Stimulated activated naive B cell treated with anti-CD40 and anti-IgM and Interleukin-4, amounts not matched to agents 10 μg/mL and 1 μg/mL and 100 μg/mL, for 72 hours (primary cell): ENCODE data around the gene HTR1E.
"Not testable (repeated sequence)": the region's sequence is repeated elsewhere in the genome, so short reads cannot be mapped to it uniquely, and the experiment has no call there.

Experiments
- ATAC-seq, 2 donors: fragments of 150-1000 bp; cut with Tn5 transposase; replicated peaks; 2 replicates each; pipeline ENCODE4 v1.10.0; 2021; ENCODE audit warnings: moderate library complexity in 1 of 2
- DNase-seq: peaks from one replicate; pipeline ENCODE4 v3.0.0; 2021
- H3K27ac Mint-ChIP-seq: one replicate; pipeline ENCODE4 v1.8.0; 2022; ENCODE audit warnings: mild to moderate bottlenecking, mixed read lengths
- H3K27me3 Mint-ChIP-seq, 2 donors: one replicate each; pipeline ENCODE4 v1.8.0; 2022; ENCODE audit warnings: mixed read lengths in 2 of 2
- H3K36me3 Mint-ChIP-seq, 2 donors: one replicate each; pipeline ENCODE4 v1.8.0; 2022; ENCODE audit warnings: mixed read lengths in 2 of 2, mild to moderate bottlenecking in 1 of 2
- H3K4me1 Mint-ChIP-seq, 2 donors: one replicate each; pipeline ENCODE4 v1.8.0; 2022; ENCODE audit warnings: mixed read lengths in 2 of 2, mild to moderate bottlenecking in 1 of 2
- H3K4me3 Mint-ChIP-seq, 2 donors: one replicate each; pipeline ENCODE4 v1.8.0; 2022; ENCODE audit warnings: mild to moderate bottlenecking in 2 of 2, mixed read lengths in 2 of 2, moderate library complexity in 1 of 2
- H3K9me3 Mint-ChIP-seq, 2 donors: one replicate each; pipeline ENCODE4 v1.8.0; 2022; ENCODE audit warnings: mixed read lengths in 2 of 2, mild to moderate bottlenecking in 1 of 2

Gene HTR1E, protein sequence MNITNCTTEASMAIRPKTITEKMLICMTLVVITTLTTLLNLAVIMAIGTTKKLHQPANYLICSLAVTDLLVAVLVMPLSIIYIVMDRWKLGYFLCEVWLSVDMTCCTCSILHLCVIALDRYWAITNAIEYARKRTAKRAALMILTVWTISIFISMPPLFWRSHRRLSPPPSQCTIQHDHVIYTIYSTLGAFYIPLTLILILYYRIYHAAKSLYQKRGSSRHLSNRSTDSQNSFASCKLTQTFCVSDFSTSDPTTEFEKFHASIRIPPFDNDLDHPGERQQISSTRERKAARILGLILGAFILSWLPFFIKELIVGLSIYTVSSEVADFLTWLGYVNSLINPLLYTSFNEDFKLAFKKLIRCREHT

GRCh38 chr6:86937219-86938079 is at the start of gene HTR1E:
Gene HTR1E, plus strand, starts transcription at chr6:86937528. Its CDS starts 77,807 bp downstream, at chr6:87015335.
- peak within 1 kb of the TSS; percentile 76 for H3K27ac Mint-ChIP-seq

DNA sequence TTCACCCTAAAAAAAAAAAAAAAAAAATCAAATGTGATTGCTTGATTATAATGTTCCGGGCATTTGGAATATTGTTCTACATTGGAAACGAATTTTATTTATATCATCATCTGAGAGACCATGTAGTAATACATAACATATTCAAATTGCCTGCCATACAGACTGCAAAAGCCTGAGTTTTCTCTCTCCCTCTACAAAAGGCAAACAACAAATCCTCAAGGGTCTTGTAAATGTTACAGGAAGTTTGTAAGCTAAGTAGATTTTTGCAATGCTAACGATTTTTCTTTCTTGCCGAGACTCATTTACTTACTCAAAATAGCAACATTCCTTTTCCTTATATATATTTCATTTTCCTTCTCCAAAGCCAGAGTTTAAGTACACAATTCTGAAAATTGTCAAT is 49.0 kb upstream of the HTR1E start:
- H3K27me3 Mint-ChIP-seq, result peaks cover 0 to 5% of the 10 kb centered on the region in 2 donors
- no peaks in the 10 kb centered on the region for H3K4me1 Mint-ChIP-seq
- peaks cover 6 to 8% of the 10 kb centered on the region in 2 donors for H3K9me3 Mint-ChIP-seq
- no peak overlapping the region for H3K4me3 Mint-ChIP-seq
- no peak for ATAC-seq
- no peak overlapping the region for H3K27ac Mint-ChIP-seq
- DNase-seq, result no peak
- no peaks in the 10 kb centered on the region for H3K36me3 Mint-ChIP-seq

More at GRCh38 chr6:86937219-86938079, at the start of gene HTR1E:
- Mint-ChIP-seq H3K4me1 (peaks cover 7 to 14% of the 10 kb centered on the region in 2 donors), H3K4me3 (peak within 1 kb of the TSS; percentile 64 to 75), H3K27me3 (peaks cover 53 to 65% of the 10 kb centered on the region in 2 donors), H3K9me3 (peaks cover 0 to 3% of the 10 kb centered on the region in 2 donors), H3K36me3 (no peaks in the 10 kb centered on the region)
- DNase-seq, result peak; percentile 22
- peak; percentile 87 to 92 for ATAC-seq

- not testable (repeated sequence) for DNase-seq, H3K36me3 Mint-ChIP-seq, H3K4me3 Mint-ChIP-seq, H3K27ac Mint-ChIP-seq, H3K27me3 Mint-ChIP-seq, H3K9me3 Mint-ChIP-seq, ATAC-seq, H3K4me1 Mint-ChIP-seq
Observed at GRCh38 chr6:86897265-86897664, 40.1 kb upstream of the HTR1E start.

DNA sequence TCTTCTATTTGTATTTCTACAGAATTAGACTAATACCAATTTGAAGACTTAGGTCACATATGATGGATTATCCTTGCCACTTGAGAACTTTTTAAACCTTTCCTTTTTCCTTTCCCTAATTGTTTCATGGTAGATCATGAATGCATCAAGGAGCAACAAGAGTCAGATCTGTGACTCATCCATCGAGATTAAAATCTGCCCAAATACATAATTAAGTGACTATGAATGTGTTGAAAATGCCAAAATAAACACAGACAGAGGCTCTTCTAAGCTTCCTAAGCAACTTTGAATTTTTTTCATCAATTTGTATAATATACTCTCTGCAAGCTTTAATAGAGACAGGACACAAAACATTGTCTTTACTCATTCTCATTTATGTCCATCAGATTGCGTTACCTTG is 23.5 kb upstream of the HTR1E start:
- H3K4me3 Mint-ChIP-seq, result no peak overlapping the region
- no peak for ATAC-seq
- H3K9me3 Mint-ChIP-seq, result peaks cover 0 to 3% of the 10 kb centered on the region in 2 donors
- no peaks in the 10 kb centered on the region for H3K27me3 Mint-ChIP-seq
- no peak overlapping the region for H3K27ac Mint-ChIP-seq
- H3K36me3 Mint-ChIP-seq, result no peaks in the 10 kb centered on the region
- H3K4me1 Mint-ChIP-seq, result no peaks in the 10 kb centered on the region
- no peak for DNase-seq

DNA sequence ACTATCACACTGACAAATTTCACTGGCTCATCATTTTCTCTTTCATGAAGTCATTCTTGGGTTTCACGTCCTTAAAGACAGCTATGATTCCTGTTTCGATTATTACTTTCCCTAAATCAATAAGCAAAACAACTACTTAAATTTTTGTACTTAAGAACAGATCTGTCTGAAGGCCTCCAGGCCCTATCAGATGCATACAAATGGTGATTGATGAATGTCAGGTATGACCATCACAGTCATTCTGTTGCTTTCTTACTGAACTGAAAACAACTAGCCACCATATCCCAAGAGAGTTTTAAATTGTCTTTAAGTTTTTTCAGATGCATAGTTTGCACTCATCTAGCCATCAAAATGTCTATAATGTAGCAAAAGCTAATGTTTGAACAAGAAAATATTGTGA is 20.9 kb upstream of the HTR1E start:
- H3K4me1 Mint-ChIP-seq, result no peaks in the 10 kb centered on the region
- ATAC-seq (peak in 1 of 2 donors; percentile 56), DNase-seq (no peak)
- no peaks in the 10 kb centered on the region for H3K9me3 Mint-ChIP-seq
- H3K27ac Mint-ChIP-seq, result no peak overlapping the region
- no peaks in the 10 kb centered on the region for H3K36me3 Mint-ChIP-seq
- no peak overlapping the region for H3K4me3 Mint-ChIP-seq
- peaks cover 0 to 3% of the 10 kb centered on the region in 2 donors for H3K27me3 Mint-ChIP-seq

GRCh38 chr6:86927138-86927537 is 10.2 kb upstream of the HTR1E start:
- not testable (repeated sequence) for H3K36me3 Mint-ChIP-seq, DNase-seq, H3K9me3 Mint-ChIP-seq, H3K27ac Mint-ChIP-seq, ATAC-seq, H3K4me1 Mint-ChIP-seq, H3K4me3 Mint-ChIP-seq
- peaks cover 0 to 14% of the 10 kb centered on the region in 2 donors for H3K27me3 Mint-ChIP-seq

- H3K27ac Mint-ChIP-seq, H3K27me3 Mint-ChIP-seq, ATAC-seq, H3K9me3 Mint-ChIP-seq, DNase-seq, H3K4me1 Mint-ChIP-seq, H3K36me3 Mint-ChIP-seq, H3K4me3 Mint-ChIP-seq: not testable (repeated sequence)
Observed at GRCh38 chr6:86927859-86928258, 9.5 kb upstream of the HTR1E start.

- Mint-ChIP-seq H3K27me3 (peaks cover 35 to 38% of the 10 kb centered on the region in 2 donors), H3K9me3 (peaks cover 0 to 3% of the 10 kb centered on the region in 2 donors), H3K4me3 (no peak overlapping the region), H3K36me3 (no peaks in the 10 kb centered on the region), H3K27ac (no peak overlapping the region), H3K4me1 (peaks cover 7 to 14% of the 10 kb centered on the region in 2 donors)
- ATAC-seq (peak in 1 of 2 donors; percentile 51), DNase-seq (no peak)
Observed at GRCh38 chr6:86934365-86934764, 3.0 kb upstream of the HTR1E start.

DNA sequence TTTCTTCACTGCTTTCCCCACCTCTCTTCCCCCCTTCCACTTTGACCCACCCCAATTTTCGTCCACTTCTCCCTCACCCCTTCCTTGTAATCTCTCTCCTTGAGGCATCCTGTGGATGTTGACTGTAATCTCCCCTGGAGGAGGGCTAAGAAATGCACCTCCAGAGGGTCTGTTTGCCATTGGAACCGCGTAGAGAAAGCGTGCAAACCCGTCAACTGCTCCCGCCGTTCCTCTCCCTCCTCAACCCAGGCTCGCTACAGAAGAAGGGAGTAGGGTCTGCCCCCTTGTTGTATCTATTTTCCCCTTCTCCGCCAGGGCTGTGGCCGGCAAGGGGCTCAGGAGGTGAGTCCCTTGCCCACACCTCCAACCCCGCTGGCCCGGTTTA is 502 bp upstream of the HTR1E start:
- ATAC-seq, result peak in 1 of 2 donors; percentile 6
- H3K4me1 Mint-ChIP-seq, result peaks cover 7 to 14% of the 10 kb centered on the region in 2 donors
- H3K27ac Mint-ChIP-seq, result peak overlapping the region; percentile 76
- no peak for DNase-seq
- peaks cover 53 to 59% of the 10 kb centered on the region in 2 donors for H3K27me3 Mint-ChIP-seq
- H3K36me3 Mint-ChIP-seq, result no peaks in the 10 kb centered on the region
- peaks cover 0 to 3% of the 10 kb centered on the region in 2 donors for H3K9me3 Mint-ChIP-seq
- H3K4me3 Mint-ChIP-seq, result peak overlapping the region; percentile 64 to 75

DNA sequence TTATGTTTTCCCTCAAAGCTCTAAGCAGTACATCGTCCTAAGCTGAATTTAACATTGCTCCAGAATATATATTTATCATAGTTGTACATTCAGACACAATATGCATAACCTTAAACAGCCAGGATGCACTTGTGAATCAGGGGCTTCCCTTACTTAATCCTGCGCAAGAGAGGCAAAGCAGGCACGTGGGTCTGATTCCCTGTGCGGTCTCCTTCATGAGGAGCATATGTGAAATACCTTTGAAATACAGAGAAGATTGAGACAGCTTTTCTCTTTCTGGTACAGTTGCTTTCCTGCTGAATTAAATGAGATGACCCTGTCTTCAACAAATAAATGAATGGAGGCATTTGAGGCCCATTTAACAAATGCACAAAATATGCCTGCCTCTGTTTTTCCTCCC is 1.5 kb downstream of the HTR1E start:
- DNase-seq, result no peak
- Mint-ChIP-seq H3K27ac (no peak overlapping the region), H3K27me3 (peaks cover 48 to 70% of the 10 kb centered on the region in 2 donors), H3K4me1 (peaks cover 7 to 14% of the 10 kb centered on the region in 2 donors), H3K4me3 (no peak overlapping the region), H3K36me3 (no peaks in the 10 kb centered on the region), H3K9me3 (peaks cover 0 to 3% of the 10 kb centered on the region in 2 donors)
- no peak for ATAC-seq

DNA sequence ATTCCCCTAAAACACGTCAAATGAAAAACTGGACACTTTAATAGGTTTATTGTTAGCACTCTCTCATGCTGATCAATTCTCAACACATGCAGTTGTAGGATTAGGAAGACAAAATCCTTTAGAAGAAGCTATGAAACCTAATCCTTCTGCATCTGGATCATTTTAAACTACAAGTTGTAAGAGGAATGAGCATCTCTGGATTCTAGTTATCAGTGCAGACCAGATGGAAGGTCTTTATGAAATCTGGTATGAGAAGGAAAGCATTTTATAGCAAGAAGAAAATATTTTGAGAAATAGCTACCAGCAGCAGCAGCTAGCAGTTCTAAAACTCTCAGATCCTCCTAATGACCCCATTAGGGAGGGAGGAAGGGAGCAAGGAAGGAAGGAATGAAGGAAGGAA is 4.1 kb downstream of the HTR1E start:
- H3K27me3 Mint-ChIP-seq, result peaks cover 38 to 59% of the 10 kb centered on the region in 2 donors
- no peak overlapping the region for H3K4me3 Mint-ChIP-seq
- peaks cover 7 to 9% of the 10 kb centered on the region in 2 donors for H3K4me1 Mint-ChIP-seq
- H3K9me3 Mint-ChIP-seq, result peaks cover 0 to 3% of the 10 kb centered on the region in 2 donors
- H3K36me3 Mint-ChIP-seq, result no peaks in the 10 kb centered on the region
- ATAC-seq (no peak), DNase-seq (no peak)
- no peak overlapping the region for H3K27ac Mint-ChIP-seq

GRCh38 chr6:86942769-86943516 is 5.6 kb downstream of the HTR1E start:
- no peak for DNase-seq
- Mint-ChIP-seq H3K36me3 (no peaks in the 10 kb centered on the region), H3K27ac (no peak overlapping the region), H3K27me3 (peaks cover 23 to 44% of the 10 kb centered on the region in 2 donors), H3K4me1 (peaks cover 0 to under 1% of the 10 kb centered on the region in 2 donors), H3K9me3 (peaks cover 0 to 3% of the 10 kb centered on the region in 2 donors), H3K4me3 (no peak overlapping the region)
- ATAC-seq, result peak in 1 of 2 donors; percentile 12

DNA sequence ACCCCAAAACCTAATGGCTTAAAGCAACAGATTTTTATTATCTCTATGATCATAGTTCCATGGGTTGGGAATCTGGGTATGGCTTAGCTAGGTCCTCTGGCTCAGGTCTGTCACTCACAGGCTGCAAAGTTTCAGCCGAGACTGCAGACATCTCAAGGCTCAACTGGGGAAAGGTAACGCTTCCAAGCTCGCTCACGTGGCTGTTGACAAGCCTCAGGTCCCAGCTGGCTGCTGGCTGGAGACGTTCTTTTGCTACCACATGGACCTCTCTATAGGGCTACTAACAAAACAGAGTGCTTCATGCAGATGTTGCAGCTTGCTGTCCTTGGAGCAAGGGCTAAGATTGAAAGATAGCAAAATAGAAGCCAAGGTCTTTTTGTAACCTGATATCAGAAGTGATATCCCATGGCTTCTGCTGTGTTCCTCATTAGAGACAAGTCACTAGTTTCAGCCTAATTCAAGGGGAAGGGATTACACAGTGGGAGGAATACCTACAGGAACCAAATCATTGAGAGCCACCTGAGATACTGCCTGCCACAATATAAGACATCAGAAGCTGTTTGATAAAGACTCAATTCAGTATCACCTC is 6.6 kb downstream of the HTR1E start:
- Mint-ChIP-seq H3K9me3 (peaks cover 0 to 3% of the 10 kb centered on the region in 2 donors), H3K27ac (no peak overlapping the region), H3K4me3 (no peak overlapping the region), H3K27me3 (peaks cover 18 to 34% of the 10 kb centered on the region in 2 donors), H3K36me3 (no peaks in the 10 kb centered on the region), H3K4me1 (no peaks in the 10 kb centered on the region)
- DNase-seq, result no peak
- no peak for ATAC-seq

- H3K9me3 Mint-ChIP-seq, result peaks cover 0 to 4% of the 10 kb centered on the region in 2 donors
Observed at GRCh38 chr6:86949771-86950170, 12.4 kb downstream of the HTR1E start.

More at GRCh38 chr6:86949771-86950170, 12.4 kb downstream of the HTR1E start:
- no peaks in the 10 kb centered on the region for H3K36me3 Mint-ChIP-seq
- DNase-seq (no peak), ATAC-seq (no peak)
- H3K4me3 Mint-ChIP-seq, result no peak overlapping the region
- H3K27ac Mint-ChIP-seq, result no peak overlapping the region
- no peaks in the 10 kb centered on the region for H3K4me1 Mint-ChIP-seq
- H3K27me3 Mint-ChIP-seq, result peaks cover 0 to under 1% of the 10 kb centered on the region in 2 donors
